ENCODE data around the gene WBP2.

WBP2 gene

DNA sequence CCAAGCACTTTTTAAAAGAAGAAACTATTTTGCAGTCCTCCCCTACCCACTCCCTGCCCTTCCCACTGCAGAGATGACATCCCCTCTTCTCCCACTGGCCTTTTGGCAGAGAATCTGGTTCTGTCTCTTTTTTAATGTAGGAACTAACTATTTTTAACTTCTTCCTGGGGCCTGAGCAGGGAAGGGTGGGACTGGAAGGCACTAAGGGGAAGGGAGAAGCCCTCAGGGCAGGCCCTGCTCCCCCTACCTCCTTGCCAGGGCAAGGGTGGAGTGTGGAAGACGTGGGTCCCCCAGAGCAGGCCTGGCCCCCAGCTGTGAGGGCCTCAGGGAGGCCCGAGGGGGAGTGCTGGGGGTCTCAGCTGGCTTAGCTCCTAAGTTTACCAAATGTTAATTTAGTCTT is 30.5 kb downstream of the WBP2 start:
- H3K27ac ChIP-seq (ENCODE audit: low read depth, low read length), result no peak overlapping the region
- H3K27me3 ChIP-seq (ENCODE audit: control insufficient read depth, insufficient read depth, low read length), result no peaks in the 10 kb centered on the region
- H3K4me3 ChIP-seq (ENCODE audit: low read depth, low read length), result no peak overlapping the region
- H3K9ac ChIP-seq (ENCODE audit: low read depth, low read length), result no peak overlapping the region
- H3K4me1 ChIP-seq (ENCODE audit: control insufficient read depth, insufficient read depth, low read length), result 0 out of 2 replicates have a peak, but pooled peaks cover 8% of the 10 kb centered on the region
- H3K36me3 ChIP-seq (ENCODE audit: control insufficient read depth, insufficient read depth, low read length), result peaks cover 68% of the 10 kb centered on the region
- no peaks in the 10 kb centered on the region for H3K9me3 ChIP-seq (ENCODE audit: control insufficient read depth, insufficient read depth, low read length)

- Histone ChIP-seq H3K36me3 (ENCODE audit: control insufficient read depth, insufficient read depth, low read length) (peaks cover 73% of the 10 kb centered on the region), H3K27ac (ENCODE audit: low read depth, low read length) (no peak overlapping the region), H3K9ac (ENCODE audit: low read depth, low read length) (no peak overlapping the region), H3K4me1 (ENCODE audit: control insufficient read depth, insufficient read depth, low read length) (0 out of 2 replicates have a peak, but pooled peaks cover 8% of the 10 kb centered on the region), H3K4me3 (ENCODE audit: low read depth, low read length) (no peak overlapping the region), H3K9me3 (ENCODE audit: control insufficient read depth, insufficient read depth, low read length) (no peaks in the 10 kb centered on the region), H3K27me3 (ENCODE audit: control insufficient read depth, insufficient read depth, low read length) (no peaks in the 10 kb centered on the region)
Observed at GRCh38 chr17:75824050-75824552, 31.0 kb downstream of the WBP2 start.

DNA sequence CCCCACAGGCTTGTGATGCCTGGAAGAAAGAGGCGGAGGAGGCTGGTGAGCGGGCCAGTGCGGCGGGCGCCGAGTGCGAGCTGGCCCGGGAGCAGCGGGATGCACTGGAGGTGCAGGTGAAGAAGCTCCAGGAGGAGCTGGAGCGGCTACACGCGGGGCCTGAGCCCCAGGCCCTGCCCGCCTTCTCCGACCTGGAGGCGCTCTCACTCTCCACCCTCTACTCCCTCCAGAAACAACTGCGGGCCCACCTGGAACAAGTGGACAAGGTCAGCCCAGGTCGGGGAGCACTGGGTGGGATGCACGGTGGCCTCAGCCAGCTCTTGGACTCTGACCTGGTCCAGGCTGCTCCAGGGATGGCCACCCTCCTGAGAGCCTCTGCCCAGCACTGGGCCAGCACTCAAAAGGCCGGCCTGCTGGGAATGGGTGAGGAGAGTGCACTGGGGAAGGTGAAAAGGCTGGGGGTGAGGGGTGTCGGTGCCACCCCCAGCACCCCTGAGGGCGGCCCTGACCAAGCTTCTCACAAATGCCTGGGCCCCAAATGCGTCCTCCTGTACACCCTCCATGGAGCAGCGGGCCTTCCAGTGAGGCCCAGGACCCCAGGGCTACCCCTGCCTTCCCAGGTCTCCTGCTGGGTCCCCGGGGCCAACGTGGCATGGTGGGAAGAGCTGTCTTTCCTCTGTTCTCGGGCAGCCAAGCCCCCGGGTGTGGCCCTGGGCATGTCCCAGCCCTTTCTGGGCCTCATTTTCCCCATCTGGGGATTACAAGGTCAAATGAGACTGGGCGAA is 31.7 kb downstream of the WBP2 start:
- Histone ChIP-seq H3K27me3 (ENCODE audit: control insufficient read depth, insufficient read depth, low read length) (no peaks in the 10 kb centered on the region), H3K9me3 (ENCODE audit: control insufficient read depth, insufficient read depth, low read length) (no peaks in the 10 kb centered on the region), H3K4me3 (ENCODE audit: low read depth, low read length) (no peak overlapping the region), H3K9ac (ENCODE audit: low read depth, low read length) (no peak overlapping the region), H3K4me1 (ENCODE audit: control insufficient read depth, insufficient read depth, low read length) (0 out of 2 replicates have a peak, but pooled peaks cover 8% of the 10 kb centered on the region), H3K36me3 (ENCODE audit: control insufficient read depth, insufficient read depth, low read length) (peaks cover 80% of the 10 kb centered on the region), H3K27ac (ENCODE audit: low read depth, low read length) (no peak overlapping the region)

DNA sequence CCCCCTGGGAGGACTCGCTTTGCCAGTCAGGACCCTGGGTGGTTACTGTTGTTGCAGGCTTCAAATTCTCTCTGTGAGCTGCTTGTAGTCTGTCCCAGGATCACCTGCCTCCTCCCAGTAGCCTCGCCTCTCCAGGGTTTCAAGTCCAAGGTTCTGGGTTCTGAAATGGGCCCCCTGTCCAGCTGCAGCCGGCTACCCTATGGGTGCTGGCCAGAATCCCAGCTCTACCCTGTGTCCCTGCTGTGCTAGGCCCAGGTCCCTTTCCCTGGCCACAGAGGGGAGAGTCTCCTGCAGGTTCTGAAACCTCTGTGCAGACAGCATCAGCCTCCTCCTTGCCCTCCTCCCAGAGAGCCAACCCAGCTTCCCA is 32.4 kb downstream of the WBP2 start:
- Histone ChIP-seq H3K27ac (ENCODE audit: low read depth, low read length) (no peak overlapping the region), H3K4me1 (ENCODE audit: control insufficient read depth, insufficient read depth, low read length) (0 out of 2 replicates have a peak, but pooled peaks cover 3% of the 10 kb centered on the region), H3K27me3 (ENCODE audit: control insufficient read depth, insufficient read depth, low read length) (no peaks in the 10 kb centered on the region), H3K9ac (ENCODE audit: low read depth, low read length) (no peak overlapping the region), H3K4me3 (ENCODE audit: low read depth, low read length) (no peak overlapping the region), H3K36me3 (ENCODE audit: control insufficient read depth, insufficient read depth, low read length) (peaks cover 86% of the 10 kb centered on the region), H3K9me3 (ENCODE audit: control insufficient read depth, insufficient read depth, low read length) (no peaks in the 10 kb centered on the region)

GRCh38 chr17:75822119-75822799 is 32.9 kb downstream of the WBP2 start:
- Histone ChIP-seq H3K4me3 (ENCODE audit: low read depth, low read length) (no peak overlapping the region), H3K27ac (ENCODE audit: low read depth, low read length) (no peak overlapping the region), H3K36me3 (ENCODE audit: control insufficient read depth, insufficient read depth, low read length) (peaks cover 92% of the 10 kb centered on the region), H3K9ac (ENCODE audit: low read depth, low read length) (no peak overlapping the region), H3K27me3 (ENCODE audit: control insufficient read depth, insufficient read depth, low read length) (no peaks in the 10 kb centered on the region), H3K9me3 (ENCODE audit: control insufficient read depth, insufficient read depth, low read length) (no peaks in the 10 kb centered on the region), H3K4me1 (ENCODE audit: control insufficient read depth, insufficient read depth, low read length) (0 out of 2 replicates have a peak, but pooled peaks cover 2% of the 10 kb centered on the region)

GRCh38 chr17:75821552-75821951 is 33.6 kb downstream of the WBP2 start:
- H3K27me3 ChIP-seq (ENCODE audit: control insufficient read depth, insufficient read depth, low read length), result no peaks in the 10 kb centered on the region
- no peak overlapping the region for H3K9ac ChIP-seq (ENCODE audit: low read depth, low read length)
- no peaks in the 10 kb centered on the region for H3K9me3 ChIP-seq (ENCODE audit: control insufficient read depth, insufficient read depth, low read length)
- no peaks in the 10 kb centered on the region for H3K4me1 ChIP-seq (ENCODE audit: control insufficient read depth, insufficient read depth, low read length)
- peaks cover 95% of the 10 kb centered on the region for H3K36me3 ChIP-seq (ENCODE audit: control insufficient read depth, insufficient read depth, low read length)
- H3K27ac ChIP-seq (ENCODE audit: low read depth, low read length), result no peak overlapping the region
- no peak overlapping the region for H3K4me3 ChIP-seq (ENCODE audit: low read depth, low read length)

GRCh38 chr17:75820094-75821080 is 34.7 kb downstream of the WBP2 start:
- Histone ChIP-seq H3K9ac (ENCODE audit: low read depth, low read length) (no peak overlapping the region), H3K36me3 (ENCODE audit: control insufficient read depth, insufficient read depth, low read length) (peaks cover 95% of the 10 kb centered on the region), H3K4me3 (ENCODE audit: low read depth, low read length) (no peak overlapping the region), H3K27ac (ENCODE audit: low read depth, low read length) (no peak overlapping the region), H3K27me3 (ENCODE audit: control insufficient read depth, insufficient read depth, low read length) (no peaks in the 10 kb centered on the region), H3K9me3 (ENCODE audit: control insufficient read depth, insufficient read depth, low read length) (no peaks in the 10 kb centered on the region), H3K4me1 (ENCODE audit: control insufficient read depth, insufficient read depth, low read length) (no peaks in the 10 kb centered on the region)

GRCh38 chr17:75819678-75820077 is 35.5 kb downstream of the WBP2 start:
- Histone ChIP-seq H3K9me3 (ENCODE audit: control insufficient read depth, insufficient read depth, low read length) (no peaks in the 10 kb centered on the region), H3K4me1 (ENCODE audit: control insufficient read depth, insufficient read depth, low read length) (no peaks in the 10 kb centered on the region), H3K27ac (ENCODE audit: low read depth, low read length) (no peak overlapping the region), H3K4me3 (ENCODE audit: low read depth, low read length) (no peak overlapping the region), H3K36me3 (ENCODE audit: control insufficient read depth, insufficient read depth, low read length) (peaks cover 97% of the 10 kb centered on the region), H3K27me3 (ENCODE audit: control insufficient read depth, insufficient read depth, low read length) (no peaks in the 10 kb centered on the region), H3K9ac (ENCODE audit: low read depth, low read length) (no peak overlapping the region)

GRCh38 chr17:75819116-75819515 is 36.0 kb downstream of the WBP2 start:
- Histone ChIP-seq H3K9me3 (ENCODE audit: control insufficient read depth, insufficient read depth, low read length) (no peaks in the 10 kb centered on the region), H3K27ac (ENCODE audit: low read depth, low read length) (no peak overlapping the region), H3K4me1 (ENCODE audit: control insufficient read depth, insufficient read depth, low read length) (no peaks in the 10 kb centered on the region), H3K9ac (ENCODE audit: low read depth, low read length) (no peak overlapping the region), H3K27me3 (ENCODE audit: control insufficient read depth, insufficient read depth, low read length) (no peaks in the 10 kb centered on the region), H3K36me3 (ENCODE audit: control insufficient read depth, insufficient read depth, low read length) (peaks cover 94% of the 10 kb centered on the region), H3K4me3 (ENCODE audit: low read depth, low read length) (no peak overlapping the region)

DNA sequence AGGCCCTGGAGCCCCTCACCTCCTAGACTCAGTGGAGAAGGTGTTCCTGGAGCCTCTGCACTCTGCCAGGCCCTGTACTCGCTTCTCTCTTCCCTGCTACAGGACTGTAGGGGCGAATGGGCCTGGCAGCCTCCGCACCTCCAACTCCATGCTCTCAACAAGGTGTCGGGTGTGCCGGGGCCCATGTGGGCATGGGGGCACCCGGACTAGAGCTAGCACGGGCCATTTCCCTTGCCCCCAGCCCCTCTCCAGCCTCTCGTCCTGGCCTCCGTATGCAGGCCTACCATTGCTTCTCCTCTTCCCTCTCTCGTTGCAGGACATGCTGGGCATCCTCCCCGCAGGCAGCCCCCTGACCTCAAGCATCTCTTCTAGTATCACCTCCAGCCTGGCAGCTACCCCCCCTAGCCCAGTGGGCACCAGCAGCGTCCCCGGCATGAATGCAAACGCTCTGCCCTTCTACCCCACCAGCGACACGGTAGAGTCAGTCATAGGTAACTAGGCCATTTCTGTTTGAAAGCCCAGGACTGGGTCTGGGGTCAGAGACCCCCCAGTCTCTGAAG is 36.7 kb downstream of the WBP2 start:
- no peak overlapping the region for H3K4me3 ChIP-seq (ENCODE audit: low read depth, low read length)
- no peak overlapping the region for H3K9ac ChIP-seq (ENCODE audit: low read depth, low read length)
- H3K27me3 ChIP-seq (ENCODE audit: control insufficient read depth, insufficient read depth, low read length), result no peaks in the 10 kb centered on the region
- H3K9me3 ChIP-seq (ENCODE audit: control insufficient read depth, insufficient read depth, low read length), result no peaks in the 10 kb centered on the region
- H3K36me3 ChIP-seq (ENCODE audit: control insufficient read depth, insufficient read depth, low read length), result peaks cover 94% of the 10 kb centered on the region
- H3K4me1 ChIP-seq (ENCODE audit: control insufficient read depth, insufficient read depth, low read length), result no peaks in the 10 kb centered on the region
- no peak overlapping the region for H3K27ac ChIP-seq (ENCODE audit: low read depth, low read length)
